Measurements from ENCODE around the gene RNF10.

DNA sequence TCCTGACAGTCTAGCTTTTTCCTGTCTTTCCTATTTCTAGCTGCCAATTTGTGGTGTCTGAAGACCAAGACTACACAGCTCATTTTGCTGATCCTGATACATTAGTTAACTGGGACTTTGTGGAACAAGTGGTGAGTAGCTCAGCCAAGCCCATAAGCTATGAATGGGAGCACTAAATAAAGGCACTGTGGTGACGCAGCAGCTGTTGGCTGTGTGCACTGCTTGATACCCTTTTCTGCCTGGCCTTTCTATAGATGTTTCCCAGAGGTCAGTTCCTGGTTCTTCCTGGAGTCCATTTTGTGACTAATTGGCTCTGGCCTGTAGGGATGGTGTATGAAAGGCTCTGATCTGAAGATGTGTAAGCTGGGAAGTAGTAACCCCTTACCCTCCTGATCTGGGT lies 20.5 kb downstream of the RNF10 start:
- TF ChIP-seq POLR2AphosphoS5 (IDR thresholded peaks at IDR 0.05; ENCODE audit: low read depth, low read length) = no peak
- no peak for TF ChIP-seq SIN3A (IDR thresholded peaks at IDR 0.05; ENCODE audit: borderline replicate concordance, insufficient read depth, low read length)
- no peak for TF ChIP-seq TAF1 (IDR thresholded peaks at IDR 0.05; ENCODE audit: borderline replicate concordance, insufficient read depth, low read length)
